HepG2 (cell line): ENCODE measurements around the gene BMERB1. TPM values are rescaled to one million over a fixed set of nuclear protein-coding genes. Genes with fewer than 3 reads are reported as not detected.

Source experiments
- CCDC6 ChIP-seq: sonication (generic); formaldehyde crosslinking; IDR thresholded peaks from 2 replicates; pipeline ENCODE4 v1.8.1; 2022; ENCODE audit warnings: mild to moderate bottlenecking, missing genetic modification reagents, moderate library complexity
- CENPBD1 ChIP-seq: sonication (generic); formaldehyde crosslinking; IDR thresholded peaks from 2 replicates; pipeline ENCODE4 v1.8.0; 2022; ENCODE audit warnings: missing genetic modification reagents, low read depth, mild to moderate bottlenecking, borderline replicate concordance
- CHD2 ChIP-seq: IDR thresholded peaks from 2 replicates; pipeline ENCODE4 v1.6.1; 2011; ENCODE audit warnings: low read depth, low read length, improper control_type of control experiment
- ELF4 ChIP-seq: sonication (generic); formaldehyde crosslinking; IDR thresholded peaks from 2 replicates; pipeline ENCODE4 v1.5.0; 2020; ENCODE audit warnings: missing genetic modification reagents, mild to moderate bottlenecking, moderate library complexity, borderline replicate concordance
- ETV6 ChIP-seq: sonication (generic); formaldehyde crosslinking; conservative IDR thresholded peaks from 2 replicates; pipeline ENCODE4 v1.4.0; 2020; ENCODE audit warnings: missing genetic modification reagents
- HMG20A ChIP-seq: IDR thresholded peaks from 2 replicates; pipeline ENCODE4 v1.6.1; 2016; ENCODE audit warnings: borderline replicate concordance
- HMGXB4 ChIP-seq, 2 experiments: sonication (generic) in 1 of 2; formaldehyde crosslinking in 1 of 2; IDR thresholded peaks; 2 replicates each; pipeline versions ENCODE4 v1.4.0 to v1.6.1; 2018 to 2020; ENCODE audit warnings: missing genetic modification reagents in 2 of 2, borderline replicate concordance in 1 of 2, low read depth in 1 of 2, mild to moderate bottlenecking in 1 of 2, missing biosample characterization in 1 of 2
- HNRNPH1 ChIP-seq: fragments of 200-400 bp; formaldehyde crosslinking; optimal IDR thresholded peaks from 2 replicates; pipeline ENCODE3; 2017; ENCODE audit warnings: mild to moderate bottlenecking, low read depth, low read length
- MAX ChIP-seq: IDR thresholded peaks from 2 replicates; pipeline ENCODE4 v1.6.1; 2012; ENCODE audit warnings: inconsistent platforms
- MTA3 ChIP-seq: sonication (generic); formaldehyde crosslinking; IDR thresholded peaks from 2 replicates; pipeline ENCODE4 v1.4.0; 2020; ENCODE audit warnings: missing genetic modification reagents
- RXRB ChIP-seq: IDR thresholded peaks from 2 replicates; pipeline ENCODE4 v1.6.1; 2016; ENCODE audit warnings: borderline replicate concordance, missing genetic modification reagents, missing compliant biosample characterization
- ZBTB7A ChIP-seq: sonication (generic); formaldehyde crosslinking; IDR thresholded peaks from 2 replicates; pipeline ENCODE4 v1.8.0; 2022; ENCODE audit warnings: mild to moderate bottlenecking, missing genetic modification reagents
- ZFP90 ChIP-seq: sonication (generic); formaldehyde crosslinking; IDR thresholded peaks from 2 replicates; pipeline ENCODE4 v1.8.0; 2022; ENCODE audit warnings: missing genetic modification reagents, mild to moderate bottlenecking, inconsistent platforms, borderline replicate concordance
- ZFX ChIP-seq: sonication (generic); formaldehyde crosslinking; IDR thresholded peaks from 2 replicates; pipeline ENCODE4 v1.4.0; 2020; ENCODE audit warnings: mild to moderate bottlenecking, low read depth, missing genetic modification reagents, moderate library complexity
- ZNF282 ChIP-seq: fragments of 450-650 bp; IDR thresholded peaks from 2 replicates; pipeline ENCODE4 v1.6.1; 2018; ENCODE audit not compliant: partially characterized antibody
- ZNF460 ChIP-seq: sonication (generic); formaldehyde crosslinking; IDR thresholded peaks from 2 replicates; pipeline ENCODE4 v1.5.1; 2020; ENCODE audit warnings: missing genetic modification reagents, mild to moderate bottlenecking, borderline replicate concordance
- ZNF468 ChIP-seq: sonication (generic); formaldehyde crosslinking; IDR thresholded peaks from 2 replicates; pipeline ENCODE4 v1.8.0; 2022; ENCODE audit warnings: mild to moderate bottlenecking, moderate library complexity, missing genetic modification reagents
- ZNF546 ChIP-seq: sonication (generic); formaldehyde crosslinking; conservative IDR thresholded peaks from 2 replicates; pipeline ENCODE4 v1.8.1; 2023; ENCODE audit warnings: mild to moderate bottlenecking, missing genetic modification reagents
- ZNF550 ChIP-seq: sonication (generic); formaldehyde crosslinking; IDR thresholded peaks from 2 replicates; pipeline ENCODE4 v1.4.0; 2020; ENCODE audit warnings: mild to moderate bottlenecking, missing genetic modification reagents, borderline replicate concordance
- ZNF580 ChIP-seq: IDR thresholded peaks from 2 replicates; pipeline ENCODE4 v1.6.1; 2016; ENCODE audit warnings: low read depth, borderline replicate concordance
- ZNF609 ChIP-seq: sonication (generic); formaldehyde crosslinking; IDR thresholded peaks from 2 replicates; pipeline ENCODE4 v1.4.0; 2020; ENCODE audit warnings: mild to moderate bottlenecking, missing genetic modification reagents, borderline replicate concordance
- ZNF614 ChIP-seq: IDR thresholded peaks from 2 replicates; pipeline ENCODE4 v1.6.1; 2018; ENCODE audit warnings: missing biosample characterization, missing genetic modification reagents, inconsistent platforms, borderline replicate concordance
- ZNF740 ChIP-seq: sonication (generic); formaldehyde crosslinking; IDR thresholded peaks from 2 replicates; pipeline ENCODE4 v1.4.0; 2020; ENCODE audit warnings: missing genetic modification reagents
- polyA plus RNA-seq, 8 experiments: library from polyadenylated mRNA; depleted of rRNA in 3 of 8; stranded (reverse) in 7 of 8; unstranded in 1 of 8; fragments of >200 nt; fragmentation: Illumina TruSeq in 4 of 8; extraction: Trizol in 4 of 8; gene quantifications; 2 replicates each; pipeline versions ENCODE4 v1.2.1 to v1.2.3, GENCODE V29; 2011 to 2016; ENCODE audit warnings: low read depth in 4 of 8, missing spikeins in 1 of 8, mixed read lengths in 1 of 8; ENCODE audit not compliant: insufficient read depth in 1 of 8
- total RNA-seq, 5 experiments: library from RNA; depleted of rRNA; stranded (reverse); fragments of >200 nt; fragmentation: Illumina TruSeq; extraction: Trizol; gene quantifications; 2 replicates each; pipeline ENCODE4 v1.2.3, GENCODE V29; 2016; ENCODE audit warnings: low read depth in 1 of 5

The BMERB1 gene
- total and polyA plus RNA-seq, 2 of the 13 experiments (the other 11 are each of a cell fraction or from before 2014, with no cell fraction given): 1.4 TPM

GRCh38 chr16:15547768-15548096, 113.3 kb downstream of the BMERB1 start (continued):
- TF ChIP-seq ZNF609 (CRISPR knock-in tag) (no peak), ELF4 (CRISPR knock-in tag) (no peak), ZNF546 (CRISPR knock-in tag) (no peak), ZBTB7A (CRISPR knock-in tag) (no peak), ZNF580 (no peak), ZFP90 (no peak), MAX (no peak), HNRNPH1 (no peak), ZNF282 (no peak), ZNF740 (CRISPR knock-in tag) (no peak), RXRB (CRISPR knock-in tag) (no peak), ZNF468 (CRISPR knock-in tag) (no peak), ZNF550 (no peak), ETV6 (CRISPR knock-in tag) (no peak), CCDC6 (CRISPR knock-in tag) (no peak), HMG20A (CRISPR knock-in tag) (no peak), MTA3 (CRISPR knock-in tag) (no peak), ZNF614 (CRISPR knock-in tag) (no peak), HMGXB4 (CRISPR knock-in tag; IDR thresholded peaks at IDR 0.05; ENCODE audit: borderline replicate concordance in 1 of 2, low read depth in 1 of 2) (no peak), CENPBD1 (CRISPR knock-in tag) (no peak), CHD2 (no peak), ZNF460 (CRISPR knock-in tag) (no peak), ZFX (CRISPR knock-in tag) (no peak)
